Measurements from ENCODE around the gene P2RX7.

The P2RX7 gene

GRCh38 chr12:121170611-121171260, 38.1 kb downstream of the P2RX7 start:
- H3K4me3 ChIP-seq (ENCODE audit: low read depth, low read length) = no peak overlapping the region
- TF ChIP-seq, protein P1, sequence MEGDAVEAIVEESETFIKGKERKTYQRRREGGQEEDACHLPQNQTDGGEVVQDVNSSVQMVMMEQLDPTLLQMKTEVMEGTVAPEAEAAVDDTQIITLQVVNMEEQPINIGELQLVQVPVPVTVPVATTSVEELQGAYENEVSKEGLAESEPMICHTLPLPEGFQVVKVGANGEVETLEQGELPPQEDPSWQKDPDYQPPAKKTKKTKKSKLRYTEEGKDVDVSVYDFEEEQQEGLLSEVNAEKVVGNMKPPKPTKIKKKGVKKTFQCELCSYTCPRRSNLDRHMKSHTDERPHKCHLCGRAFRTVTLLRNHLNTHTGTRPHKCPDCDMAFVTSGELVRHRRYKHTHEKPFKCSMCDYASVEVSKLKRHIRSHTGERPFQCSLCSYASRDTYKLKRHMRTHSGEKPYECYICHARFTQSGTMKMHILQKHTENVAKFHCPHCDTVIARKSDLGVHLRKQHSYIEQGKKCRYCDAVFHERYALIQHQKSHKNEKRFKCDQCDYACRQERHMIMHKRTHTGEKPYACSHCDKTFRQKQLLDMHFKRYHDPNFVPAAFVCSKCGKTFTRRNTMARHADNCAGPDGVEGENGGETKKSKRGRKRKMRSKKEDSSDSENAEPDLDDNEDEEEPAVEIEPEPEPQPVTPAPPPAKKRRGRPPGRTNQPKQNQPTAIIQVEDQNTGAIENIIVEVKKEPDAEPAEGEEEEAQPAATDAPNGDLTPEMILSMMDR (IDR thresholded peaks at IDR 0.05; ENCODE audit: borderline replicate concordance, insufficient read depth, low read depth, low read length) = no peak

DNA sequence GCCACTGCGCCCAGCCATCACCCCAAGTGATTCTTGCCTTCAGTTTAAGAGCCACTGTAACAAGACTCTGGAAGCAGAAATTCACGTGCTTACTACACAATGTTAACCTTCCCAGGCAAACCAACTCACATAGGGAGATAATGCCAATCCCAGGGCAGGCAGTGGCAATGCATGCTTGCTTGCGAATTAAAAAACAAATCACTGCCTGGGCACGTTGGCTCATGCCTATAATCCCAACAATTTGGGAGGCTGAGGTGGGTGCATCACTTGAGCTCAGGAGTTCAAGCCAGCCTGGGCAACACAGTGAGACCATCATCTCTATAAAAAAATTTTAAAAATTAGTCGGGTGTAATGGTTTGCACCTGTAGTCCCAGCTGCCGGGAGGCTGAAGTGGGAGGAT, 39.5 kb downstream of the P2RX7 start:
- no peak overlapping the region for H3K4me3 ChIP-seq (ENCODE audit: low read depth, low read length)
- TF ChIP-seq, protein P1 (IDR thresholded peaks at IDR 0.05; ENCODE audit: borderline replicate concordance, insufficient read depth, low read depth, low read length) = no peak

DNA sequence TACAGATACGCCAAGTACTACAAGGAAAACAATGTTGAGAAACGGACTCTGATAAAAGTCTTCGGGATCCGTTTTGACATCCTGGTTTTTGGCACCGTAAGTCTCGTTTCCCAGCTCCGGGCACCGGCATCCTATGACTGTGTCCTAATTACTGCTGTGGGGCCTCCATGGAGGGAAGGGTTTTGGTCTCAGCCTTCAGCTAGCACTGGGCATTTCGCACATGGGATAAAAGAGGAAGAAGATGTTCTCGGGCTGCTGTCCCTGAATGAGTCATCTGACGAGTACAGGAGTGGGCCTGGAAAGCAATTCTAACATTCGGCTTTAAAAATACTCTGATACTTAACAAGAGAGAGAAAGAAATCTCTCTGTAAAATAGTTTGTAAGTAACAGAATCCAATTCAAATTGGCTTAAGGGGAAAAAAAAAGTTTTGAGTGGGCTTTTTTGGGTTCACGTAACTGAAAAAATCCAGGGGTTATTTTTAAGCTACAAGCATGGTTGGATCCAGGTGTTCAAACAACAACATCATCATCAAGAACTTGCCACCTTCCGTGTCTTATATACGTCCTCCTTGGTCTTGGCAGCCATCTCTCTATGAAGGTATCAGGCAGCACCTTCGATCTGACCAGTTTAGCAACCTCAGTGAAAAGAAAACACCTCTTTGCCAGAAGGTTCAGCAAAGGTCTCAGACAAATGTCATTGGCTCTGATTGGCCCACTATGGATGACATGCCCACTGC, 42.9 kb downstream of the P2RX7 start:
- TF ChIP-seq, protein P1 (IDR thresholded peaks at IDR 0.05; ENCODE audit: borderline replicate concordance, insufficient read depth, low read depth, low read length) = no peak
- no peak overlapping the region for H3K4me3 ChIP-seq (ENCODE audit: low read depth, low read length)

DNA sequence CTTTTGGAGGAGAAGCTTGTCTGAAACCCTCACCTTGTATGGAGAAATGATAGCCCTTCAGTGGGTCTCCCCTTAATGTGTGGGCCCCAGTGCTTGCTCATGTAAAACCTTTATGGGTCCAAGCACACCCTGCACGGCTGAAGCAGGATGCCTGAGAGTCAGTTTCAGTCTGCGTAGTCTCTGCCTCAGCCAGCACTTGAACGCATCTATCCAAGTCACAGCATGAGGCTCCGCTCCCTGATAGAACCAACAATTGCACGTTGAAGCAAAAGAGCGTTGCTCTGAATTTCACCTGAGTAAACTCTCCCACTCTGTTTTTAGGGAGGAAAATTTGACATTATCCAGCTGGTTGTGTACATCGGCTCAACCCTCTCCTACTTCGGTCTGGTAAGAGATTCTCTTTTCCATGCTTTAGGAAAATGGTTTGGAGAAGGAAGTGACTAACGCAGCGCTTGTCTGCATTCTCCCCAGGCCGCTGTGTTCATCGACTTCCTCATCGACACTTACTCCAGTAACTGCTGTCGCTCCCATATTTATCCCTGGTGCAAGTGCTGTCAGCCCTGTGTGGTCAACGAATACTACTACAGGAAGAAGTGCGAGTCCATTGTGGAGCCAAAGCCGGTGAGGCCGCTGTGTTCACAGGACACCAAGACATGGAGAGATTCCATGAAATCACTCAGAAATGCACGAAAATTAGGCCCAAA, 44.3 kb downstream of the P2RX7 start:
- TF ChIP-seq, protein P1 (IDR thresholded peaks at IDR 0.05; ENCODE audit: borderline replicate concordance, insufficient read depth, low read depth, low read length) = no peak

GRCh38 chr12:121181181-121181580, 48.5 kb downstream of the P2RX7 start:
- no peak overlapping the region for H3K4me3 ChIP-seq (ENCODE audit: low read depth, low read length)
- TF ChIP-seq, protein P1 (IDR thresholded peaks at IDR 0.05; ENCODE audit: borderline replicate concordance, insufficient read depth, low read depth, low read length) = no peak

More for the DNA sequence above, 44.3 kb downstream of the P2RX7 start:
- no peak overlapping the region for H3K4me3 ChIP-seq (ENCODE audit: low read depth, low read length)

- no peak overlapping the region for H3K4me3 ChIP-seq (ENCODE audit: low read depth, low read length)
- TF ChIP-seq, protein P1 (IDR thresholded peaks at IDR 0.05; ENCODE audit: borderline replicate concordance, insufficient read depth, low read depth, low read length) = no peak
Observed at GRCh38 chr12:121182222-121182893, 49.7 kb downstream of the P2RX7 start.

Measured in GM12875 (cell line).